Right lobe of liver (tissue), 6 donors: Measurements from ENCODE around the gene LSM12. TPM values are rescaled to one million over a fixed set of nuclear protein-coding genes. Genes with fewer than 3 reads are reported as not detected.

Experiments
- ATAC-seq, 4 donors: fragments of 200-7000 bp; cut with Tn5 transposase; one replicate each; pipeline ENCODE4 v1.9.1; 2020; ENCODE audit warnings: mild to moderate bottlenecking in 4 of 4, moderate library complexity in 4 of 4
- DNase-seq, 3 donors: peaks; one replicate each; pipeline ENCODE4 v3.0.0-alpha.2; 2020
- H3K27ac ChIP-seq, 3 donors: fragments of 200-600 bp; one replicate each; pipeline ENCODE4 v1.8.0; 2022
- H3K27me3 ChIP-seq, 2 donors: fragments of 200-600 bp; one replicate each; pipeline ENCODE4 v1.8.0; 2022
- H3K36me3 ChIP-seq, 4 donors: fragments of 200-600 bp; sonication (generic) in 1 of 4; one replicate each; pipeline versions ENCODE4 v1.5.1 to v1.8.0; 2017 to 2022; ENCODE audit warnings: control low read depth in 1 of 4
- H3K4me1 ChIP-seq, 4 donors: fragments of 200-600 bp; sonication (generic) in 1 of 4; one replicate each; pipeline versions ENCODE4 v1.5.1 to v1.8.0; 2017 to 2022; ENCODE audit warnings: control low read depth in 1 of 4
- H3K4me3 ChIP-seq, 3 donors: fragments of 200-600 bp; one replicate each; pipeline ENCODE4 v1.8.0; 2022
- H3K9me3 ChIP-seq, 4 donors: fragments of 200-600 bp; sonication (generic) in 1 of 4; one replicate each; pipeline versions ENCODE4 v1.5.1 to v1.8.0; 2017 to 2022; ENCODE audit warnings: control low read depth in 1 of 4
- POLR2A ChIP-seq: fragments of 450-650 bp; IDR thresholded peaks from one replicate; pipeline ENCODE4 v1.6.1; 2017; ENCODE audit warnings: antibody characterized with exemption, mild to moderate bottlenecking
- WGBS: methylation state at CpG from one replicate; pipeline ENCODE4 v1.1.6; 2018; ENCODE audit warnings: low coverage, low lambda C conversion rate; ENCODE audit not compliant: insufficient coverage; ENCODE audit errors: missing lambda C conversion rate; 5-methylcytosine and 5-hydroxymethylcytosine counted together
- intact Hi-C, 2 donors: fragments of 100-400 bp; cut with DNase I; formaldehyde crosslinking; loops; one replicate each; pipeline versions ENCODE4 v1.11.2 to v1.14.1; 2022
- total RNA-seq, 6 experiments: library from RNA; depleted of rRNA in 2 of 6; stranded (reverse); fragments of >200 nt in 2 of 6; fragmentation: NEBNext Ultra II Directional in 3 of 6; extraction: Animal tissue kit (Norgen Biotek cat#: 25700) in 3 of 6; gene quantifications; one replicate each; pipeline versions ENCODE4 v1.1.0 to v1.2.4, GENCODE V29; 2016 to 2023
- TF ChIP-seq, protein P1 (sequence below), 4 donors: fragments of 200-600 bp in 3 of 4; fragments of 450-650 bp in 1 of 4; IDR thresholded peaks; one replicate each; pipeline versions ENCODE4 v1.5.1 to v1.8.0; 2016 to 2022; ENCODE audit warnings: antibody characterized with exemption in 4 of 4, mild to moderate bottlenecking in 2 of 4
- donor health status: DM: no; HTN: yes; CAD: no.
- donor health status: DM: no; HTN: no; CAD: no.
- donor health status: DM: no; HTN: no; CAD: no.
- donor health status: DM: no; HTN: yes; CAD: no.
- donor health status: DM: no; HTN: yes; CAD: no.

LSM12 gene
- total RNA-seq, 6 experiments from 2014 or later: 24.2 to 30.6 (median 29.4) TPM

DNA sequence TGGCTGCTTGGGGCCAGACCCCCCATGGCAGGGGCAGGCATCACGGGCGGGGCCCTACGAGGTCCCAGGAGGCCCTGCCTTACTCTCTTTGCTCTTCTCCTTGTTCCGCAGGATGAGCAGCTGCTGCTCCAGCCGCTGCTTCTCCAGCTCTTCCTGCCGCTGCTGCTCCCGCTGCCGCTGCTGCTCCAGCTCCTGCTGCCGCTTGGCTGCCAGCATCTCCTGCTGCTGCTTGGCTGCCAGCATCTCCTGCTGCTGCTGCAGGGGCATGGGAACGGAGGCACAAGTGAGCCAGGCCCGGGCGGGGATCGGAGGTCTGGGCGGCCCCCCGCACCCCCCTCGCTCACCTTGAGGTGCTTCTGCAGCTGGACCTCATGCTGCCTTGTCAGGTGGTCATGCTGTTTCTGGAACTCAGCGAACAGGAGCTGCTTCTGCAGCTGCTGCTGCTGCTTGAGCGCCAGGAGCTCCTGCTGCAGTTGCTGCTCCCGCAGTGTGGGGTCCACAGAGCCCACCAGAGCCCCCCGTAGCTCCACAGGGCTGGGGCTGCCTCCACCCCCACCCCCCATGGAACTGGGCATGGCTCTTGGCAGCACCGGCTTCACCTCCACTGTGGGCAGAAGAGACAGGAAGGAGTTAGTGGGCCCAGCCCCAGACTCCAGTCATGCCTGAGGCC is 26.9 kb upstream of the LSM12 start:
- TF ChIP-seq, protein P1, sequence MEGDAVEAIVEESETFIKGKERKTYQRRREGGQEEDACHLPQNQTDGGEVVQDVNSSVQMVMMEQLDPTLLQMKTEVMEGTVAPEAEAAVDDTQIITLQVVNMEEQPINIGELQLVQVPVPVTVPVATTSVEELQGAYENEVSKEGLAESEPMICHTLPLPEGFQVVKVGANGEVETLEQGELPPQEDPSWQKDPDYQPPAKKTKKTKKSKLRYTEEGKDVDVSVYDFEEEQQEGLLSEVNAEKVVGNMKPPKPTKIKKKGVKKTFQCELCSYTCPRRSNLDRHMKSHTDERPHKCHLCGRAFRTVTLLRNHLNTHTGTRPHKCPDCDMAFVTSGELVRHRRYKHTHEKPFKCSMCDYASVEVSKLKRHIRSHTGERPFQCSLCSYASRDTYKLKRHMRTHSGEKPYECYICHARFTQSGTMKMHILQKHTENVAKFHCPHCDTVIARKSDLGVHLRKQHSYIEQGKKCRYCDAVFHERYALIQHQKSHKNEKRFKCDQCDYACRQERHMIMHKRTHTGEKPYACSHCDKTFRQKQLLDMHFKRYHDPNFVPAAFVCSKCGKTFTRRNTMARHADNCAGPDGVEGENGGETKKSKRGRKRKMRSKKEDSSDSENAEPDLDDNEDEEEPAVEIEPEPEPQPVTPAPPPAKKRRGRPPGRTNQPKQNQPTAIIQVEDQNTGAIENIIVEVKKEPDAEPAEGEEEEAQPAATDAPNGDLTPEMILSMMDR (IDR thresholded peaks at IDR 0.05): no peak
- no peak for TF ChIP-seq POLR2A
- intact Hi-C loops: no loop called here
- Histone ChIP-seq H3K27ac (no peak overlapping the region), H3K9me3 (no peaks in the 10 kb centered on the region), H3K4me1 (peaks cover 0 to 27% (median 15%) of the 10 kb centered on the region in 4 donors), H3K36me3 (peaks cover 0 to 34% (median 0%) of the 10 kb centered on the region in 4 donors), H3K4me3 (no peak overlapping the region), H3K27me3 (no peaks in the 10 kb centered on the region)
- 92% methylated on average over 2 of the region's 21 CpGs for WGBS
- ATAC-seq: no peak
- DNase-seq: no peak

DNA sequence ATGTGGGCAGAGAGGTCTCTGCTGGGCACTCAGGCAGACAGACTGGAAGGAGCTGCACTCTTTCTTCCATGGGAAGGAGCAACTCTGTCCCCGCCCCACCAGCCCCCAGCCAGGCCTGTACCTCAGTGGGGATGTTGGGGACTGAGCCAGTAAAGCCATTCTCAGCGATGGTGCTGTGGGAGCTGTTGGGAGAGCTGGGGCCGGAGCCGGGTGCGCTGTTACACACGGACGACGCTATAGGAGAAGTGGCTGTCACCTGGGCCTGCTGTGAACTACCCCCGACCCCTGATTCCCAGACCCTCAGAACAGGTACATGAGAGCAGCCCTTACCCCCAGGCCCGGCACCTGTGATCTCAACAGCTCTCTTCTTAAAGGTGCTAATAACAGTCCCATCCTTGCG is 25.6 kb upstream of the LSM12 start:
- TF ChIP-seq POLR2A: no peak
- TF ChIP-seq, protein P1 (IDR thresholded peaks at IDR 0.05): no peak
- no peaks in the 10 kb centered on the region for H3K9me3 ChIP-seq
- WGBS: 95% methylated on average over 2 of the region's 11 CpGs
- no peak overlapping the region for H3K27ac ChIP-seq
- H3K36me3 ChIP-seq: peaks cover 0 to 34% (median 0%) of the 10 kb centered on the region in 4 donors
- intact Hi-C loops: no loop called here
- H3K27me3 ChIP-seq: no peaks in the 10 kb centered on the region
- no peak for DNase-seq
- peaks cover 0 to 14% (median 7%) of the 10 kb centered on the region in 4 donors for H3K4me1 ChIP-seq
- no peak for ATAC-seq
- no peak overlapping the region for H3K4me3 ChIP-seq

GRCh38 chr17:44091200-44091997 is 24.9 kb upstream of the LSM12 start:
- WGBS: 75% methylated on average over 5 of the region's 14 CpGs

GRCh38 chr17:44088254-44088653 is 21.8 kb upstream of the LSM12 start:
- TF ChIP-seq POLR2A: no peak
- TF ChIP-seq, protein P1 (IDR thresholded peaks at IDR 0.05): no peak
- H3K36me3 ChIP-seq: peaks cover 0 to 37% (median under 1%) of the 10 kb centered on the region in 4 donors
- 80% methylated on average over 3 of the region's 16 CpGs for WGBS

More at GRCh38 chr17:44091200-44091997, 24.9 kb upstream of the LSM12 start:
- Histone ChIP-seq H3K4me3 (no peak overlapping the region), H3K27me3 (no peaks in the 10 kb centered on the region), H3K36me3 (peaks cover 0 to 34% (median 0%) of the 10 kb centered on the region in 4 donors), H3K4me1 (peaks cover 0 to 8% (median 3%) of the 10 kb centered on the region in 4 donors), H3K27ac (no peak overlapping the region), H3K9me3 (no peaks in the 10 kb centered on the region)
- intact Hi-C loops: no loop called here
- DNase-seq (no peak), ATAC-seq (no peak)
- no peak for TF ChIP-seq POLR2A
- TF ChIP-seq, protein P1 (IDR thresholded peaks at IDR 0.05): no peak

More at GRCh38 chr17:44088254-44088653, 21.8 kb upstream of the LSM12 start:
- Histone ChIP-seq H3K27ac (no peak overlapping the region), H3K4me3 (no peak overlapping the region), H3K27me3 (no peaks in the 10 kb centered on the region), H3K9me3 (no peaks in the 10 kb centered on the region), H3K4me1 (no peaks in the 10 kb centered on the region)
- ATAC-seq: no peak
- no peak for DNase-seq
- intact Hi-C loops: no loop called here
